HCT116 (cell line): ENCODE data around the gene PHF19.

Experiments
- CTCF ChIP-seq, 3 experiments: fragments of 200-600 bp in 1 of 3; sonication (generic) in 1 of 3; IDR thresholded peaks in 2 of 3; conservative IDR thresholded peaks in 1 of 3; 2 replicates each; pipeline ENCODE4 v1.5.1; 2012 to 2017; ENCODE audit warnings: low read depth in 2 of 3, low read length in 2 of 3, antibody characterized with exemption in 1 of 3, borderline replicate concordance in 1 of 3, control low read depth in 1 of 3, mild to moderate bottlenecking in 1 of 3, mixed read lengths in 1 of 3, mixed run types in 1 of 3, moderate library complexity in 1 of 3; ENCODE audit not compliant: insufficient read depth in 1 of 3
- EZH2 ChIP-seq: fragments of 200-600 bp; sonication (generic); IDR thresholded peaks from 2 replicates; pipeline ENCODE4 v1.6.1; 2017; ENCODE audit warnings: antibody characterized with exemption, mixed run types
- EZH2phosphoT487 ChIP-seq: fragments of 200-600 bp; IDR thresholded peaks from 2 replicates; pipeline ENCODE4 v1.6.1; 2018; ENCODE audit warnings: antibody characterized with exemption, borderline replicate concordance
- POLR2A ChIP-seq: IDR thresholded peaks from 2 replicates; pipeline ENCODE4 v1.7.0; 2011; ENCODE audit warnings: borderline replicate concordance; ENCODE audit not compliant: insufficient read depth, insufficient read length; ENCODE audit errors: extremely low read depth
- POLR2AphosphoS5 ChIP-seq: IDR thresholded peaks from 2 replicates; pipeline ENCODE4 v1.6.1; 2011; ENCODE audit warnings: mild to moderate bottlenecking, low read depth, low read length, moderate library complexity
- TCF7L2 ChIP-seq: IDR thresholded peaks from 2 replicates; pipeline ENCODE4 v1.7.0; 2011; ENCODE audit warnings: borderline replicate concordance, inconsistent platforms; ENCODE audit not compliant: insufficient read depth, insufficient read length; ENCODE audit errors: extremely low read depth
- YY1 ChIP-seq: IDR thresholded peaks from 2 replicates; pipeline ENCODE4 v1.6.1; 2011; ENCODE audit warnings: low read length, low read depth, moderate library complexity, mild to moderate bottlenecking; ENCODE audit not compliant: insufficient replicate concordance; ENCODE audit errors: extremely low read depth
- ZNF274 ChIP-seq: fragments of 200-500 bp; sonication (Bioruptor generic); IDR thresholded peaks from 2 replicates; pipeline ENCODE4 v1.6.1; 2014; ENCODE audit warnings: mild to moderate bottlenecking, low read depth, low read length, inconsistent platforms

GRCh38 chr9:120916991-120917880, 40.2 kb upstream of the PHF19 start:
- TF ChIP-seq CTCF (IDR thresholded peaks at IDR 0.05 in 2 of 3, conservative IDR thresholded peaks at IDR 0.05 in 1 of 3; ENCODE audit: borderline replicate concordance in 1 of 3, insufficient read depth in 1 of 3, low read depth in 2 of 3, low read length in 2 of 3) (no peak), YY1 (no peak), POLR2A (no peak), EZH2phosphoT487 (no peak), TCF7L2 (no peak), EZH2 (no peak), POLR2AphosphoS5 (no peak), ZNF274 (no peak)
